H1 (cell line): Measurements from ENCODE around the gene GRID2. TPM values are rescaled to one million over a fixed set of nuclear protein-coding genes. Genes with fewer than 3 reads are reported as not detected.

Source experiments
- CTCF ChIA-PET: fragments of 300-600 bp; sonication (Branson Sonifier 250); formaldehyde crosslinking; loops from one replicate; lab custom pipeline; 2021; ENCODE audit not compliant: partially characterized antibody; lab: Charles Lee
- POLR2A ChIA-PET: fragments of 300-600 bp; sonication (Branson Sonifier 250); formaldehyde crosslinking; loops from one replicate; lab custom pipeline; 2021; ENCODE audit warnings: inconsistent platforms; ENCODE audit not compliant: partially characterized antibody; lab: Charles Lee
- DNase-seq, 2 experiments: peaks; one replicate each; pipeline versions ENCODE4 v3.0.0 to v3.0.0-alpha.2; 2010 to 2022; ENCODE audit warnings: low spot score in 2 of 2, low read depth in 1 of 2, mixed read lengths in 1 of 2
- FAIRE-seq: peaks from 2 replicates; lab custom pipeline; 2011; peaks lifted over from hg19 to GRCh38; lab: Jason Lieb, UNC
- H2AFZ ChIP-seq: 2 replicates; pipeline ENCODE4 v1.8.1; 2012; ENCODE audit warnings: low read length, inconsistent platforms
- H2AK5ac ChIP-seq: 2 replicates; pipeline ENCODE4 v1.6.1; 2013; ENCODE audit warnings: low read depth, low read length
- H2BK120ac ChIP-seq: replicated peaks from 2 replicates; pipeline ENCODE3; 2013; ENCODE audit warnings: low read depth, low read length, inconsistent platforms
- H2BK12ac ChIP-seq: 2 replicates; pipeline ENCODE4 v1.6.1; 2013; ENCODE audit warnings: low read depth, low read length
- H2BK15ac ChIP-seq: 2 replicates; pipeline ENCODE4 v1.6.1; 2013; ENCODE audit warnings: low read length
- H2BK20ac ChIP-seq: 2 replicates; pipeline ENCODE4 v1.6.1; 2013; ENCODE audit warnings: low read length
- H2BK5ac ChIP-seq: 2 replicates; pipeline ENCODE4 v1.6.1; 2013; ENCODE audit warnings: low read depth, low read length
- H3K14ac ChIP-seq: 2 replicates; pipeline ENCODE4 v1.6.1; 2013; ENCODE audit warnings: inconsistent platforms; ENCODE audit not compliant: insufficient read length
- H3K18ac ChIP-seq: 2 replicates; pipeline ENCODE4 v1.6.1; 2013; ENCODE audit warnings: low read length; ENCODE audit errors: extremely low read depth
- H3K23ac ChIP-seq: 2 replicates; pipeline ENCODE4 v1.6.1; 2013; ENCODE audit warnings: inconsistent platforms; ENCODE audit not compliant: insufficient read length
- H3K23me2 ChIP-seq: 2 replicates; pipeline ENCODE4 v1.6.1; 2013; ENCODE audit warnings: low read depth, low read length
- H3K27ac ChIP-seq: 2 replicates; pipeline ENCODE4 v1.6.1; 2011; ENCODE audit warnings: low read depth, low read length, inconsistent platforms
- H3K27me3 ChIP-seq, 4 experiments: replicated peaks in 1 of 4; 1 replicate in 1 of 4; 2 replicates in 3 of 4; pipeline versions ENCODE4 v1.6.1 to v1.8.1; 2011 to 2013; ENCODE audit warnings: low read length in 3 of 4, mild to moderate bottlenecking in 3 of 4, inconsistent platforms in 2 of 4, mixed read lengths in 2 of 4, moderate library complexity in 1 of 4; ENCODE audit not compliant: control insufficient read depth in 3 of 4, insufficient read depth in 3 of 4; ENCODE audit errors: extremely low read depth in 1 of 4
- H3K36me3 ChIP-seq, 4 experiments: 2 replicates each; pipeline versions ENCODE4 v1.6.1 to v1.8.1; 2011 to 2013; ENCODE audit warnings: mild to moderate bottlenecking in 4 of 4, low read length in 3 of 4, moderate library complexity in 2 of 4, control low read depth in 1 of 4, inconsistent platforms in 1 of 4; ENCODE audit not compliant: insufficient read depth in 4 of 4, control insufficient read depth in 2 of 4
- H3K4ac ChIP-seq: replicated peaks from 2 replicates; pipeline ENCODE3; 2013; ENCODE audit warnings: low read length, low read depth, mixed read lengths, inconsistent platforms; ENCODE audit not compliant: insufficient read length
- H3K4me1 ChIP-seq, 4 experiments: replicated peaks in 1 of 4; 1 replicate in 1 of 4; 2 replicates in 3 of 4; pipeline versions ENCODE4 v1.6.1 to v1.8.1; 2011 to 2013; ENCODE audit warnings: low read length in 3 of 4, inconsistent platforms in 2 of 4, mixed read lengths in 1 of 4; ENCODE audit not compliant: insufficient read depth in 4 of 4, control insufficient read depth in 3 of 4
- H3K4me2 ChIP-seq, 2 experiments: 2 replicates each; pipeline versions ENCODE4 v1.6.1 to v1.8.1; 2011 to 2013; ENCODE audit warnings: low read depth in 2 of 2, low read length in 2 of 2, control low read depth in 1 of 2, inconsistent platforms in 1 of 2, mild to moderate bottlenecking in 1 of 2; ENCODE audit not compliant: insufficient read depth in 1 of 2
- H3K4me3 ChIP-seq, 4 experiments: fragments of 200-600, 300-600 bp in 1 of 4; sonication (generic), shearing (Covaris generic), sonication (Bioruptor Twin) in 1 of 4; 2 replicates each; pipeline versions ENCODE4 v1.5.1 to v1.8.1; 2011 to 2016; ENCODE audit warnings: low read length in 4 of 4, low read depth in 3 of 4, control low read depth in 2 of 4, inconsistent platforms in 2 of 4, mild to moderate bottlenecking in 2 of 4, mixed read lengths in 1 of 4, moderate library complexity in 1 of 4; ENCODE audit not compliant: insufficient read depth in 2 of 4; ENCODE audit errors: extremely low read depth in 1 of 4
- H3K56ac ChIP-seq: replicated peaks from 2 replicates; pipeline ENCODE3; 2013; ENCODE audit warnings: low read depth, mild to moderate bottlenecking, mixed read lengths, low read length, inconsistent platforms; ENCODE audit not compliant: insufficient read length
- H3K79me1 ChIP-seq: 2 replicates; pipeline ENCODE4 v1.6.1; 2013; ENCODE audit warnings: low read depth, low read length, control low read depth
- H3K79me2 ChIP-seq, 2 experiments: 2 replicates each; pipeline versions ENCODE4 v1.6.1 to v1.8.1; 2012 to 2013; ENCODE audit warnings: low read length in 2 of 2, mild to moderate bottlenecking in 2 of 2, inconsistent platforms in 1 of 2; ENCODE audit not compliant: insufficient read depth in 2 of 2, control insufficient read depth in 1 of 2
- H3K9ac ChIP-seq, 4 experiments: replicated peaks in 1 of 4; 1 replicate in 1 of 4; 2 replicates in 3 of 4; pipeline versions ENCODE4 v1.6.1 to v1.8.1; 2011 to 2013; ENCODE audit warnings: low read depth in 3 of 4, low read length in 3 of 4, control low read depth in 2 of 4, mild to moderate bottlenecking in 2 of 4, moderate library complexity in 2 of 4, inconsistent platforms in 1 of 4; ENCODE audit errors: extremely low read depth in 1 of 4
- H3K9me3 ChIP-seq, 2 experiments: 2 replicates each; pipeline versions ENCODE4 v1.6.1 to v1.8.1; 2012 to 2013; ENCODE audit warnings: mild to moderate bottlenecking in 2 of 2, moderate library complexity in 2 of 2, control low read depth in 1 of 2, inconsistent platforms in 1 of 2, low read depth in 1 of 2, low read length in 1 of 2, mixed read lengths in 1 of 2; ENCODE audit not compliant: insufficient read depth in 2 of 2
- H4K20me1 ChIP-seq, 2 experiments: replicated peaks in 1 of 2; 2 replicates each; pipeline versions ENCODE3 to v1.8.1; 2011 to 2013; ENCODE audit warnings: inconsistent platforms in 2 of 2, low read length in 2 of 2, mild to moderate bottlenecking in 1 of 2; ENCODE audit not compliant: insufficient read depth in 2 of 2, control insufficient read depth in 1 of 2
- H4K5ac ChIP-seq: 2 replicates; pipeline ENCODE4 v1.6.1; 2013; ENCODE audit warnings: low read length, low read depth, mixed read lengths, inconsistent platforms; ENCODE audit not compliant: insufficient read length
- H4K8ac ChIP-seq: 2 replicates; pipeline ENCODE4 v1.8.0; 2013; ENCODE audit warnings: mild to moderate bottlenecking, moderate library complexity, low read length, inconsistent platforms; ENCODE audit not compliant: insufficient read depth; ENCODE audit errors: extremely low read depth
- H4K91ac ChIP-seq: replicated peaks from 2 replicates; pipeline ENCODE3; 2013; ENCODE audit warnings: low read length, mixed read lengths, inconsistent platforms; ENCODE audit not compliant: insufficient read length
- BACH1 ChIP-seq: IDR thresholded peaks from 2 replicates; pipeline ENCODE4 v1.6.1; 2012; ENCODE audit warnings: low read length, improper control_type of control experiment
- JUN ChIP-seq: IDR thresholded peaks from 2 replicates; pipeline ENCODE4 v1.6.1; 2011; ENCODE audit warnings: low read depth, mild to moderate bottlenecking, improper control_type of control experiment, low read length
- KDM5A ChIP-seq: fragments of 200-600 bp; IDR thresholded peaks from 2 replicates; pipeline ENCODE4 v1.7.1; 2012; ENCODE audit warnings: mild to moderate bottlenecking, low read length, inconsistent platforms, mixed read lengths
- RBBP5 ChIP-seq: IDR thresholded peaks from 2 replicates; pipeline ENCODE4 v1.7.1; 2012; ENCODE audit warnings: low read depth, mild to moderate bottlenecking, inconsistent platforms, low read length, moderate library complexity, borderline replicate concordance
- TBP ChIP-seq: IDR thresholded peaks from 2 replicates; pipeline ENCODE4 v1.6.1; 2011; ENCODE audit warnings: low read depth, low read length, improper control_type of control experiment
- WGBS, 2 experiments: shearing (Covaris generic) in 1 of 2; methylation state at CpG; one replicate each; pipeline versions ENCODE4 v1.1.6 to v1.1.7; 2013 to 2015; ENCODE audit warnings: low lambda C conversion rate in 2 of 2, mixed read lengths in 2 of 2, inconsistent platforms in 1 of 2, low coverage in 1 of 2, missing lambda C conversion rate in 1 of 2; ENCODE audit not compliant: insufficient replicate concordance in 2 of 2, insufficient coverage in 1 of 2, insufficient read length in 1 of 2; ENCODE audit errors: extremely low coverage in 1 of 2, missing lambda C conversion rate in 1 of 2; 5-methylcytosine and 5-hydroxymethylcytosine counted together
- polyA plus RNA-seq, 7 experiments: library from polyadenylated mRNA; depleted of rRNA in 3 of 7; stranded (reverse) in 5 of 7; unstranded in 2 of 7; fragments of >200 nt in 5 of 7; fragments of 200-250 nt in 2 of 7; gene quantifications; 1 replicate in 5 of 7; 2 replicates in 1 of 7; 4 replicates in 1 of 7; pipeline versions ENCODE4 v1.2.1 to v1.2.3, GENCODE V29; 2011 to 2013; ENCODE audit warnings: missing spikeins in 2 of 7, mixed read lengths in 2 of 7
- total RNA-seq: library from RNA; stranded (reverse); fragmentation: NEBNext Ultra II Directional; extraction: Animal tissue kit (Norgen Biotek cat#: 25700); gene quantifications from 2 replicates; pipeline ENCODE4 v1.2.1, GENCODE V29; 2021

GRID2 gene
- total and polyA plus RNA-seq, 2 of the 8 experiments (the other 6 are each of a cell fraction or from before 2014, with no cell fraction given), result 31.1 to 81.9 TPM

GRCh38 chr4:93759506-93759905 lies 1455.7 kb downstream of the GRID2 start:
- Histone ChIP-seq H3K79me1 (no peaks in the 10 kb centered on the region), H3K18ac (no peak overlapping the region), H3K9me3 (no peaks in the 10 kb centered on the region), H2AK5ac (no peak overlapping the region), H4K91ac (no peak overlapping the region), H2BK120ac (no peak overlapping the region), H2BK15ac (no peak overlapping the region), H3K79me2 (no peaks in the 10 kb centered on the region), H3K56ac (no peak overlapping the region), H3K36me3 (no peaks in the 10 kb centered on the region), H3K4me1 (peaks cover 0 to 4% (median 0%) of the 10 kb centered on the region in 4 experiments; a peak in 1 of 7 replicates), H2BK12ac (no peak overlapping the region), H3K4me2 (no peak overlapping the region), H3K14ac (no peak overlapping the region), H3K23me2 (no peaks in the 10 kb centered on the region), H3K23ac (no peak overlapping the region), H4K8ac (no peak overlapping the region), H3K27ac (no peak overlapping the region), H2AFZ (no peak overlapping the region), H4K20me1 (no peaks in the 10 kb centered on the region), H4K5ac (no peak overlapping the region), H2BK20ac (no peak overlapping the region), H3K4ac (no peak overlapping the region), H3K4me3 (no peak overlapping the region), H3K27me3 (no peaks in the 10 kb centered on the region), H2BK5ac (no peak overlapping the region), H3K9ac (no peak overlapping the region)
- TF ChIP-seq BACH1, result no peak
- TF ChIP-seq JUN, result no peak
- TF ChIP-seq TBP, result no peak
- no peak for TF ChIP-seq RBBP5
- TF ChIP-seq KDM5A, result no peak
- no peak for DNase-seq
- FAIRE-seq, result no peak
- CTCF ChIA-PET, result no interaction called here
- 83% methylated on average over 2 of the region's 2 CpGs; no CpG with 5 or more reads in 1 of the 2 experiments for WGBS, 2 experiments
- POLR2A ChIA-PET, result no interaction called here
